PFSK-1 (cell line): ENCODE data around the gene RGS12.

Source experiments
- FOXP2 ChIP-seq: optimal IDR thresholded peaks from 2 replicates; pipeline ENCODE3; 2011; ENCODE audit warnings: borderline replicate concordance, control low read depth, inconsistent platforms; ENCODE audit not compliant: insufficient read depth; ENCODE audit errors: extremely low read length, extremely low read depth
- POLR2AphosphoS5 ChIP-seq: IDR thresholded peaks from 2 replicates; pipeline ENCODE4 v1.6.1; 2012; ENCODE audit warnings: low read depth, mild to moderate bottlenecking, control low read depth, low read length, moderate library complexity
- SIN3A ChIP-seq: IDR thresholded peaks from 2 replicates; pipeline ENCODE4 v1.6.1; 2012; ENCODE audit warnings: mild to moderate bottlenecking, low read length, moderate library complexity, borderline replicate concordance; ENCODE audit not compliant: insufficient read depth
- TAF1 ChIP-seq: IDR thresholded peaks from 2 replicates; pipeline ENCODE4 v1.6.1; 2012; ENCODE audit warnings: low read length, control low read depth, borderline replicate concordance; ENCODE audit not compliant: insufficient read depth
- TF ChIP-seq, protein P1 (sequence below), 2 experiments: IDR thresholded peaks; 2 replicates each; pipeline versions ENCODE4 v1.6.1 to v1.8.0; 2011 to 2012; ENCODE audit warnings: low read depth in 2 of 2, low read length in 2 of 2, control low read depth in 1 of 2, inconsistent platforms in 1 of 2, mild to moderate bottlenecking in 1 of 2, moderate library complexity in 1 of 2; ENCODE audit not compliant: insufficient read depth in 1 of 2

The RGS12 gene

GRCh38 chr4:3328814-3329663 lies 36.2 kb downstream of the RGS12 start:
- TF ChIP-seq FOXP2 (no peak), TAF1 (no peak), SIN3A (no peak)
- TF ChIP-seq, protein P1, sequence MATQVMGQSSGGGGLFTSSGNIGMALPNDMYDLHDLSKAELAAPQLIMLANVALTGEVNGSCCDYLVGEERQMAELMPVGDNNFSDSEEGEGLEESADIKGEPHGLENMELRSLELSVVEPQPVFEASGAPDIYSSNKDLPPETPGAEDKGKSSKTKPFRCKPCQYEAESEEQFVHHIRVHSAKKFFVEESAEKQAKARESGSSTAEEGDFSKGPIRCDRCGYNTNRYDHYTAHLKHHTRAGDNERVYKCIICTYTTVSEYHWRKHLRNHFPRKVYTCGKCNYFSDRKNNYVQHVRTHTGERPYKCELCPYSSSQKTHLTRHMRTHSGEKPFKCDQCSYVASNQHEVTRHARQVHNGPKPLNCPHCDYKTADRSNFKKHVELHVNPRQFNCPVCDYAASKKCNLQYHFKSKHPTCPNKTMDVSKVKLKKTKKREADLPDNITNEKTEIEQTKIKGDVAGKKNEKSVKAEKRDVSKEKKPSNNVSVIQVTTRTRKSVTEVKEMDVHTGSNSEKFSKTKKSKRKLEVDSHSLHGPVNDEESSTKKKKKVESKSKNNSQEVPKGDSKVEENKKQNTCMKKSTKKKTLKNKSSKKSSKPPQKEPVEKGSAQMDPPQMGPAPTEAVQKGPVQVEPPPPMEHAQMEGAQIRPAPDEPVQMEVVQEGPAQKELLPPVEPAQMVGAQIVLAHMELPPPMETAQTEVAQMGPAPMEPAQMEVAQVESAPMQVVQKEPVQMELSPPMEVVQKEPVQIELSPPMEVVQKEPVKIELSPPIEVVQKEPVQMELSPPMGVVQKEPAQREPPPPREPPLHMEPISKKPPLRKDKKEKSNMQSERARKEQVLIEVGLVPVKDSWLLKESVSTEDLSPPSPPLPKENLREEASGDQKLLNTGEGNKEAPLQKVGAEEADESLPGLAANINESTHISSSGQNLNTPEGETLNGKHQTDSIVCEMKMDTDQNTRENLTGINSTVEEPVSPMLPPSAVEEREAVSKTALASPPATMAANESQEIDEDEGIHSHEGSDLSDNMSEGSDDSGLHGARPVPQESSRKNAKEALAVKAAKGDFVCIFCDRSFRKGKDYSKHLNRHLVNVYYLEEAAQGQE (IDR thresholded peaks at IDR 0.05; ENCODE audit: insufficient read depth in 1 of 2, low read depth in 2 of 2, low read length in 2 of 2) = no peak

DNA sequence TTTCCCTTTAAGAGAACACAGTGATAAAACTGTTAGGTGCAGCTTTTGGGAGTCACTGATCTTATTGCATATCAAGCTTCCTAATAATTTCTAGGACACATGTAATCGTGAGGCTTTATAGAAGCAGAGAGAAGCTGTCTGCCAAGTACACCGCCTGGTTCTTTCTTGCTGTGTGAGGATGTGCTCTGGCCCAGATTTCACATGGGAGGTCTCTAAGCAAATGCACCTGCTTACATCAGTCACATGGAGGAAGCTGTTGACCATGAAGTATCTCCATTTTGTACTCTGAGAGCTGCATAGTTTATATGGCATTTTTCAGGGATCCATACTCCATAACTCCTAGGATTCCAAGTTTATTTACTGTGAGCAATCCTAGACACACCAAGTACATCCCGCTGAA lies 37.1 kb downstream of the RGS12 start:
- TF ChIP-seq FOXP2 = no peak
- TF ChIP-seq POLR2AphosphoS5 = no peak
- no peak for TF ChIP-seq SIN3A
- no peak for TF ChIP-seq TAF1
- TF ChIP-seq, protein P1 (IDR thresholded peaks at IDR 0.05; ENCODE audit: insufficient read depth in 1 of 2, low read depth in 2 of 2, low read length in 2 of 2) = no peak

GRCh38 chr4:3330707-3331106 lies 37.9 kb downstream of the RGS12 start:
- TF ChIP-seq POLR2AphosphoS5 = no peak

- TF ChIP-seq TAF1 = no peak
- TF ChIP-seq FOXP2 = no peak
- TF ChIP-seq, protein P1 (IDR thresholded peaks at IDR 0.05; ENCODE audit: insufficient read depth in 1 of 2, low read depth in 2 of 2, low read length in 2 of 2) = no peak
- TF ChIP-seq POLR2AphosphoS5 = no peak
- no peak for TF ChIP-seq SIN3A
These were observed 38.9 kb downstream of the RGS12 start for GRCh38 chr4:3331511-3332394.

GRCh38 chr4:3332498-3332897 lies 39.7 kb downstream of the RGS12 start:
- TF ChIP-seq, protein P1 (IDR thresholded peaks at IDR 0.05; ENCODE audit: insufficient read depth in 1 of 2, low read depth in 2 of 2, low read length in 2 of 2) = no peak
- no peak for TF ChIP-seq TAF1
- TF ChIP-seq POLR2AphosphoS5 = no peak
